Lung (tissue), 12 donors: ENCODE measurements around the gene APLF. TPM values are rescaled to one million over a fixed set of nuclear protein-coding genes. Genes with fewer than 3 reads are reported as not detected.

Experiments used
- ATAC-seq: fragments of 200-7000 bp; cut with Tn5 transposase; one replicate; pipeline ENCODE4 v1.9.1; 2020; ENCODE audit warnings: moderate number of reproducible peaks; ENCODE audit not compliant: insufficient read depth, low FRiP score
- DNase-seq, 3 donors: peaks; one replicate each; pipeline ENCODE4 v3.0.0-alpha.2; 2013 to 2017
- H3K27ac ChIP-seq, 2 donors: one replicate each; pipeline ENCODE4 v1.5.1; 2013; ENCODE audit warnings: mild to moderate bottlenecking in 2 of 2, moderate library complexity in 2 of 2, control low read depth in 1 of 2, inconsistent platforms in 1 of 2, low read depth in 1 of 2, low read length in 1 of 2
- H3K27me3 ChIP-seq, 3 donors: one replicate each; pipeline ENCODE4 v1.5.1; 2013; ENCODE audit warnings: low read length in 2 of 3; ENCODE audit not compliant: control insufficient read depth in 3 of 3, insufficient read depth in 3 of 3
- H3K36me3 ChIP-seq, 4 donors: one replicate each; pipeline ENCODE4 v1.5.1; 2013; ENCODE audit warnings: low read length in 4 of 4, mild to moderate bottlenecking in 1 of 4, moderate library complexity in 1 of 4; ENCODE audit not compliant: control insufficient read depth in 4 of 4, insufficient read depth in 4 of 4
- H3K4me1 ChIP-seq, 5 donors: one replicate each; pipeline ENCODE4 v1.5.1; 2013; ENCODE audit warnings: low read length in 5 of 5, mild to moderate bottlenecking in 2 of 5, moderate library complexity in 1 of 5; ENCODE audit not compliant: control insufficient read depth in 5 of 5, insufficient read depth in 5 of 5
- H3K4me3 ChIP-seq: one replicate; pipeline ENCODE4 v1.5.1; 2013; ENCODE audit warnings: mild to moderate bottlenecking, control low read depth, moderate library complexity
- H3K9ac ChIP-seq, 2 donors: one replicate each; pipeline ENCODE4 v1.5.1; 2013; ENCODE audit warnings: low read length in 2 of 2, control low read depth in 1 of 2; ENCODE audit not compliant: insufficient read depth in 1 of 2
- H3K9me3 ChIP-seq, 4 donors: one replicate each; pipeline ENCODE4 v1.5.1; 2013; ENCODE audit warnings: low read length in 3 of 4, mild to moderate bottlenecking in 1 of 4, moderate library complexity in 1 of 4; ENCODE audit not compliant: control insufficient read depth in 4 of 4, insufficient read depth in 3 of 4
- CTCF ChIP-seq: IDR thresholded peaks from 2 replicates; pipeline ENCODE4 v1.5.1; 2012; ENCODE audit warnings: mild to moderate bottlenecking; ENCODE audit errors: control extremely low read depth, extremely low read depth
- WGBS, 2 donors: extraction: QIAGEN DNeasy Blood & Tissue Kit; methylation state at CpG; one replicate each; pipeline ENCODE4 v1.1.7; 2013; 5-methylcytosine and 5-hydroxymethylcytosine counted together
- polyA plus RNA-seq, 2 donors: library from polyadenylated mRNA; stranded (reverse); fragments of 200-250 nt; gene quantifications; one replicate each; pipeline ENCODE4 v1.2.1, GENCODE V29; 2013
- total RNA-seq, 2 donors: library from RNA; depleted of rRNA in 1 of 2; stranded (reverse); fragments of >200 nt in 1 of 2; gene quantifications; one replicate each; pipeline ENCODE4 v1.2.1, GENCODE V29; 2014 to 2021
- donor health status: control.
- donor health status: control.
- donor health status: Bipolar disorder and iron deficiency.
- donor health status: healthy.
- donor health status: DM: yes; HTN: yes; CAD: no.

APLF gene
- total and polyA plus RNA-seq, 4 donors: 0.50 to 11.8 (median 2.3) TPM

GRCh38 chr2:68418855-68419254, 48.5 kb upstream of the APLF start:
- Histone ChIP-seq H3K4me3 (no peak overlapping the region), H3K4me1 (no peaks in the 10 kb centered on the region), H3K9me3 (no peaks in the 10 kb centered on the region), H3K9ac (no peak overlapping the region), H3K27ac (no peak overlapping the region), H3K36me3 (no peaks in the 10 kb centered on the region), H3K27me3 (no peaks in the 10 kb centered on the region)
- DNase-seq: no peak
- no peak for TF ChIP-seq CTCF
- no peak for ATAC-seq
- 87 to 91% methylated on average over 3 of the region's 3 CpGs for WGBS, 2 donors

GRCh38 chr2:68420254-68420910, 47.0 kb upstream of the APLF start:
- H3K9me3 ChIP-seq: no peaks in the 10 kb centered on the region
- H3K27ac ChIP-seq: no peak overlapping the region
- no peaks in the 10 kb centered on the region for H3K36me3 ChIP-seq
- H3K27me3 ChIP-seq: no peaks in the 10 kb centered on the region
- DNase-seq (no peak), ATAC-seq (no peak)
- TF ChIP-seq CTCF: no peak
- 45 to 64% methylated on average over 3 of the region's 3 CpGs for WGBS, 2 donors
- no peaks in the 10 kb centered on the region for H3K4me1 ChIP-seq
- no peak overlapping the region for H3K9ac ChIP-seq
- no peak overlapping the region for H3K4me3 ChIP-seq

GRCh38 chr2:68423966-68424650, 43.3 kb upstream of the APLF start:
- Histone ChIP-seq H3K9ac (no peak overlapping the region), H3K9me3 (no peaks in the 10 kb centered on the region), H3K4me1 (peaks cover 0 to 5% (median 0%) of the 10 kb centered on the region in 5 donors), H3K4me3 (no peak overlapping the region), H3K27me3 (no peaks in the 10 kb centered on the region), H3K36me3 (no peaks in the 10 kb centered on the region), H3K27ac (no peak overlapping the region)
- TF ChIP-seq CTCF: no peak
- DNase-seq: no peak
- WGBS, 2 donors: 24 to 38% methylated on average over 2 of the region's 2 CpGs
- ATAC-seq: peak; percentile 66
